Endothelial cell of umbilical vein (primary cell): ENCODE results near the gene TUSC2. TPM values are rescaled to one million over a fixed set of nuclear protein-coding genes. Genes with fewer than 3 reads are reported as not detected.

Experiments used
- BruUV-seq: library from RNA; stranded (reverse); fragments of 400-500 nt; replicated peaks from 2 replicates; lab custom pipeline; 2021; lab: Mats Ljungman, UMichigan
- CTCF ChIA-PET: fragments of 300-600, 350-600 bp; sonication (Branson Sonifier 250); formaldehyde crosslinking; loops from one replicate; lab custom pipeline; 2021; ENCODE audit warnings: antibody characterized with exemption, inconsistent platforms; lab: Charles Lee
- POLR2A ChIA-PET: fragments of 300-600, 350-600 bp; sonication (Branson Sonifier 250); formaldehyde crosslinking; loops from one replicate; lab custom pipeline; 2021; ENCODE audit warnings: antibody characterized with exemption, inconsistent platforms; lab: Charles Lee
- DNase-seq: peaks from one replicate; pipeline ENCODE4 v3.0.0-alpha.2; 2011; ENCODE audit warnings: low read depth, low spot score
- FAIRE-seq: peaks from 2 replicates; lab custom pipeline; 2011; peaks lifted over from hg19 to GRCh38; lab: Jason Lieb, UNC
- H2AFZ ChIP-seq: 2 replicates; pipeline ENCODE4 v1.6.0; 2012; ENCODE audit warnings: low read depth, low read length, control low read depth, inconsistent platforms
- H3K27ac ChIP-seq: 2 replicates; pipeline ENCODE4 v1.5.1; 2011; ENCODE audit warnings: low read depth, mild to moderate bottlenecking, control low read depth, low read length, moderate library complexity; ENCODE audit not compliant: insufficient read depth
- H3K27me3 ChIP-seq, 2 experiments: 2 replicates each; pipeline versions ENCODE4 v1.6.0 to v1.6.1; 2011; ENCODE audit warnings: low read length in 2 of 2, mixed read lengths in 1 of 2; ENCODE audit not compliant: control insufficient read depth in 2 of 2, insufficient read depth in 2 of 2
- H3K36me3 ChIP-seq, 2 experiments: 2 replicates in 1 of 2; 3 replicates in 1 of 2; pipeline ENCODE4 v1.5.1; 2011; ENCODE audit warnings: low read length in 2 of 2, mild to moderate bottlenecking in 1 of 2, moderate library complexity in 1 of 2; ENCODE audit not compliant: control insufficient read depth in 2 of 2, insufficient read depth in 2 of 2; ENCODE audit errors: extremely low read depth in 1 of 2
- H3K4me1 ChIP-seq: 3 replicates; pipeline ENCODE4 v1.5.1; 2011; ENCODE audit warnings: mild to moderate bottlenecking, low read length; ENCODE audit not compliant: control insufficient read depth, insufficient read depth; ENCODE audit errors: extremely low read depth
- H3K4me2 ChIP-seq: 2 replicates; pipeline ENCODE4 v1.6.1; 2011; ENCODE audit warnings: low read length, control low read depth, mixed read lengths; ENCODE audit not compliant: insufficient read depth
- H3K4me3 ChIP-seq, 3 experiments: fragments of 200-600 bp in 1 of 3; sonication (generic), shearing (Covaris generic) in 1 of 3; replicated peaks in 1 of 3; 2 replicates each; pipeline ENCODE4 v1.5.1; 2011 to 2016; ENCODE audit warnings: control low read depth in 3 of 3, low read length in 3 of 3, mild to moderate bottlenecking in 2 of 3, inconsistent platforms in 1 of 3, low read depth in 1 of 3, moderate library complexity in 1 of 3; ENCODE audit not compliant: insufficient read depth in 1 of 3
- H3K79me2 ChIP-seq: 2 replicates; pipeline ENCODE4 v1.6.0; 2012; ENCODE audit warnings: low read length, inconsistent platforms; ENCODE audit not compliant: control insufficient read depth, insufficient read depth
- H3K9ac ChIP-seq: replicated peaks from 2 replicates; pipeline ENCODE3; 2011; ENCODE audit warnings: low read length, control low read depth; ENCODE audit not compliant: insufficient read depth; ENCODE audit errors: extremely low read depth
- H3K9me1 ChIP-seq: replicated peaks from 3 replicates; pipeline ENCODE4 v1.6.0; 2011; ENCODE audit warnings: mild to moderate bottlenecking, low read length; ENCODE audit not compliant: control insufficient read depth, insufficient read depth; ENCODE audit errors: extremely low read depth
- H3K9me3 ChIP-seq: replicated peaks from 2 replicates; pipeline ENCODE4 v1.5.1; 2012; ENCODE audit warnings: low read length, inconsistent platforms; ENCODE audit not compliant: control insufficient read depth, insufficient read depth
- H4K20me1 ChIP-seq: replicated peaks from 2 replicates; pipeline ENCODE3; 2011; ENCODE audit warnings: mild to moderate bottlenecking, low read length; ENCODE audit not compliant: control insufficient read depth, insufficient read depth; ENCODE audit errors: extremely low read depth
- EZH2 ChIP-seq: IDR thresholded peaks from 2 replicates; pipeline ENCODE4 v1.6.1; 2012; ENCODE audit warnings: borderline replicate concordance, low read depth, mild to moderate bottlenecking, moderate library complexity, low read length, inconsistent platforms; ENCODE audit not compliant: severe bottlenecking
- FOS ChIP-seq: IDR thresholded peaks from 2 replicates; pipeline ENCODE4 v1.6.1; 2011; ENCODE audit warnings: mild to moderate bottlenecking, low read length, moderate library complexity, borderline replicate concordance; ENCODE audit not compliant: insufficient read depth
- GATA2 ChIP-seq: IDR thresholded peaks from 2 replicates; pipeline ENCODE4 v1.7.0; 2011; ENCODE audit warnings: low read depth, mild to moderate bottlenecking, moderate library complexity, mixed read lengths, low read length; ENCODE audit not compliant: insufficient read length, insufficient read depth
- JUN ChIP-seq: IDR thresholded peaks from 2 replicates; pipeline ENCODE4 v1.6.1; 2011; ENCODE audit warnings: borderline replicate concordance, low read depth; ENCODE audit not compliant: insufficient read length, insufficient read depth
- MYC ChIP-seq: IDR thresholded peaks from one replicate; pipeline ENCODE4 v1.6.1; 2011; ENCODE audit warnings: mild to moderate bottlenecking, low read depth, low read length
- POLR2A ChIP-seq: IDR thresholded peaks from 2 replicates; pipeline ENCODE4 v1.6.1; 2012; ENCODE audit warnings: low read depth, mild to moderate bottlenecking, control low read depth, low read length
- POLR2AphosphoS5 ChIP-seq: IDR thresholded peaks from 2 replicates; pipeline ENCODE4 v1.6.1; 2012; ENCODE audit warnings: low read depth, mild to moderate bottlenecking, control low read depth, low read length, moderate library complexity; ENCODE audit not compliant: insufficient read depth
- dilution Hi-C: fragments of 300-500 bp; cut with MboI; formaldehyde crosslinking; loops from one replicate; pipeline ENCODE4 v1.15.0; 2019; ENCODE audit warnings: low sequenced_read_pairs; ENCODE audit not compliant: extremely low pct_ligation_motif_present
- intact Hi-C: fragments of 100-400 bp; cut with micrococcal nuclease; formaldehyde crosslinking; loops from one replicate; pipeline ENCODE4 v1.10.0; 2022
- polyA plus RNA-seq, 4 experiments: library from polyadenylated mRNA; depleted of rRNA in 3 of 4; stranded (reverse) in 3 of 4; unstranded in 1 of 4; fragments of >200 nt; gene quantifications; 2 replicates each; pipeline versions ENCODE4 v1.2.1 to v1.2.3, GENCODE V29; 2011 to 2012; ENCODE audit warnings: missing spikeins in 1 of 4
- total RNA-seq: library from RNA; stranded (reverse); gene quantifications from 2 replicates; pipeline ENCODE4 v1.2.3, GENCODE V29; 2021
- TF ChIP-seq, protein P1 (sequence below), 2 donors: IDR thresholded peaks; 1 replicate in 1 of 2; 2 replicates in 1 of 2; pipeline ENCODE4 v1.5.1; 2011; ENCODE audit warnings: low read length in 2 of 2, mild to moderate bottlenecking in 2 of 2, moderate library complexity in 2 of 2, control low read depth in 1 of 2, inconsistent platforms in 1 of 2, low read depth in 1 of 2; ENCODE audit not compliant: insufficient read depth in 1 of 2; ENCODE audit errors: extremely low read depth in 1 of 2
- TF ChIP-seq, protein P2 (sequence below): IDR thresholded peaks from 2 replicates; pipeline ENCODE4 v1.6.1; 2011; ENCODE audit not compliant: insufficient read depth, insufficient read length

TUSC2 gene
- total and polyA plus RNA-seq, 2 donors (not counting 3 experiments of a cell fraction or from before 2014, with no cell fraction given), result 30.0 to 89.0 TPM

DNA sequence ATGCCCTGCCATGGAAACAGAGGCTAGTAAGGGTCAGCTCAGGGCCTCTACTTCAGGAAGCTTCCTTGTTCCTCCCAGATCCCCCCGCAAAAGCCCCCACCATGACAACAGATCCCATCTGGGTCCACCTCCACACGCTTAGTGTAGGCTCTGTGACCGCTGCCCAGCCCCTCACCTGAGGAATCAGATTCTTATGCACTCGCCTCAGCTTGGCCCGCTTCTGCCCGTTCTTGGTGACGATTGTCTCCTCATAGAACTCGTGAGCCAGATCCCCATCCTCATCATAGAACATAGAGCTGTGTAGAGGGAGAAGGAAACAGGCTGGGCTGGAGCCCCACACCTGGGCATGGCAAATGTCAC lies 1.9 kb downstream of the TUSC2 start:
- Histone ChIP-seq H3K79me2 (peaks cover 20% of the 10 kb centered on the region), H3K9me1 (no peaks in the 10 kb centered on the region), H3K4me2 (no peak overlapping the region), H3K27ac (no peak overlapping the region), H4K20me1 (no peaks in the 10 kb centered on the region), H3K4me3 (no peak overlapping the region), H3K9ac (no peak overlapping the region), H3K36me3 (peaks cover 15 to 29% of the 10 kb centered on the region in 2 experiments), H2AFZ (no peak overlapping the region), H3K9me3 (no peaks in the 10 kb centered on the region), H3K4me1 (peaks cover 32% of the 10 kb centered on the region), H3K27me3 (no peaks in the 10 kb centered on the region)
- no peak for FAIRE-seq
- dilution Hi-C loops, result no loop called here
- no TSS peak for BruUV-seq
- CTCF ChIA-PET, result no interaction called here
- no peak for DNase-seq
- intact Hi-C loops, result no loop called here
- POLR2A ChIA-PET, result no interaction called here
- TF ChIP-seq JUN (no peak), EZH2 (no peak), MYC (no peak), POLR2AphosphoS5 (no peak), GATA2 (no peak), POLR2A (no peak), FOS (no peak)
- TF ChIP-seq, protein P1, sequence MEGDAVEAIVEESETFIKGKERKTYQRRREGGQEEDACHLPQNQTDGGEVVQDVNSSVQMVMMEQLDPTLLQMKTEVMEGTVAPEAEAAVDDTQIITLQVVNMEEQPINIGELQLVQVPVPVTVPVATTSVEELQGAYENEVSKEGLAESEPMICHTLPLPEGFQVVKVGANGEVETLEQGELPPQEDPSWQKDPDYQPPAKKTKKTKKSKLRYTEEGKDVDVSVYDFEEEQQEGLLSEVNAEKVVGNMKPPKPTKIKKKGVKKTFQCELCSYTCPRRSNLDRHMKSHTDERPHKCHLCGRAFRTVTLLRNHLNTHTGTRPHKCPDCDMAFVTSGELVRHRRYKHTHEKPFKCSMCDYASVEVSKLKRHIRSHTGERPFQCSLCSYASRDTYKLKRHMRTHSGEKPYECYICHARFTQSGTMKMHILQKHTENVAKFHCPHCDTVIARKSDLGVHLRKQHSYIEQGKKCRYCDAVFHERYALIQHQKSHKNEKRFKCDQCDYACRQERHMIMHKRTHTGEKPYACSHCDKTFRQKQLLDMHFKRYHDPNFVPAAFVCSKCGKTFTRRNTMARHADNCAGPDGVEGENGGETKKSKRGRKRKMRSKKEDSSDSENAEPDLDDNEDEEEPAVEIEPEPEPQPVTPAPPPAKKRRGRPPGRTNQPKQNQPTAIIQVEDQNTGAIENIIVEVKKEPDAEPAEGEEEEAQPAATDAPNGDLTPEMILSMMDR (IDR thresholded peaks at IDR 0.05; ENCODE audit: extremely low read depth in 1 of 2, insufficient read depth in 1 of 2, low read depth in 1 of 2, low read length in 2 of 2), result no peak
- TF ChIP-seq, protein P2, sequence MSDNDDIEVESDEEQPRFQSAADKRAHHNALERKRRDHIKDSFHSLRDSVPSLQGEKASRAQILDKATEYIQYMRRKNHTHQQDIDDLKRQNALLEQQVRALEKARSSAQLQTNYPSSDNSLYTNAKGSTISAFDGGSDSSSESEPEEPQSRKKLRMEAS, result no peak
